GM18505 (cell line): ENCODE data around the gene TSHZ2.

Source experiments
- ATAC-seq: cut with Tn5 transposase; IDR thresholded peaks from one replicate; pipeline ENCODE4 v1.9.1; 2021; ENCODE audit not compliant: unreplicated experiment
- POLR2A ChIP-seq: IDR thresholded peaks from 4 replicates; pipeline ENCODE4 v1.6.1; 2011; ENCODE audit warnings: borderline replicate concordance; ENCODE audit not compliant: insufficient read depth, insufficient read length; ENCODE audit errors: extremely low read depth

The TSHZ2 gene

DNA sequence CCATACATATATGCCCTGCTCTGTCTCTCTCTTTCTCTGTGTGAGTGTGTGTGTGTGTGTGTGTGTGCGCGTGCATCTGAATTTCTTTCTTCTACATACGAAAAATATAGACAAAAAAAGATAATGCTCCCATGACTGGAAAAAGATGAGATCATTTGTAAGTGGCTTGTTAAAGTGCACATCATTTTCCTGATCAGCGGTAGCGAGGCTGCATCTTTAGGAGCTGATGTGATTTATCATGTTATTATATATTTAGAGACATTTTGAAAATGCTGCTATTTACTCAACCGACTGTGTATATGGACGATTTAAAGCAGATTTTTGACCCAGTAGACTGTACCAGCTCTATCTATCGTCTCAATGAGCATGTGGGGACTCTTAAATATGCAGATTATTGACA, 265.3 kb downstream of the TSHZ2 start:
- ATAC-seq: no peak
- TF ChIP-seq POLR2A: no peak

DNA sequence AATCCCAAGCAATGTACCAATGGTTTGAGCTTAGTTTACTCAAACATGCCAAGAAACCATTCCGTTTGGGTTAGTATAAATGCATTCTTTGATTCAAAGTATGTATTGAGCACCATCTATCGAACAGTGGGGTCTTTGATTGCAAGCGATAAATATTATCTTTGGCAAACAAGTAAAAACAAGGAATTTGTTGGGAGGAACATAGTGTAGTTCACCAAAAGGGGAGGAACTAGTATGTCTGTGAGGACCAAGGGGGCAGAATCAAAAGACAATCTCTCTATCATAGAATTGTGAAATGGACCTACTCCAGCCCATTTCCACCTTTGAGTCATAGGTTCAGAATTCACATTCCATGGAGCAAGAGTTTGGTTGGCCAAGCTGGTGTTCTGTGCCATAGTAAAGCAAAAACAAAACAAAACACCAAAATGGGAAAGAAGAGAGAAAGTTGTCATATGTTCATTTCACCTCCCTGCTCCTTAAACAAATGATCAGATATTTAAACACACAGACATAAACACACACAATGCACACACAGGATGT, 266.0 kb downstream of the TSHZ2 start:
- ATAC-seq: no peak
- TF ChIP-seq POLR2A: no peak

DNA sequence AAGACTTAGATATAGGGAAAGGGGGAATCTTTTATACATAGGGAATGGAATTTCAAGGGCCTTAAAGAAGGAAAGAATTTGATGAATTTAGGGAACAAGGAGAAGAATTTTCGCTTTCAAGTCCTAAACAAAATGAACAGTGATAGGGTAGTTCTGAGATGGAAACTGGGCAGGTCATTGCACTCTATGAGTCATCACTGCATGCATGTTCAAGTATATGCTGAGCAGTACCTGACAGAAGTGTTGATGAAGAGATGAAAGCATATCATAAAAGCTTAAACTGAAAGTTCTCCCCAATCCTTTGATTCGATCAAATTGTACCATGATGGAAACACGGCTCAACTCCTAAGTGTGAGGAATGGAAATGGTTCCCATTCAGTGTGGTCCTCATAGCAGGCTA, 271.0 kb downstream of the TSHZ2 start:
- no peak for ATAC-seq
- TF ChIP-seq POLR2A: no peak

DNA sequence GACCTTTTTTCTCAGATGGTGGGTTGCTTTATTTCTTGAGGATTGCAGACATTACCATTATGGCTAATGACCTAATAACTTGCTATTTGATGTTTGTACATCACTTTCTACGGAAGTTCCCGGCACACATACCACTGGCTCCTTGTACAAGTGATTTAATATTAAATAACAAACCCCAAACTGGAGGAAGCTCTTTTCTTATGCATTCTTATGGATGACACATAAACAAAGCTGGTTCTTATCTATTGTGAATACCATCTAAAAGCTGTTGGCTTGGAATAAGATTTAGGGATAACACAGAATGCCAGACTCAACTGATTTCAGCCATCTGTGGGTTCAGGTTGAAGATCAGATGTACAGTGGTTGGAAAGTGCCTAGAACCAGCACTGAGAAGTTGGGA, 272.6 kb downstream of the TSHZ2 start:
- no peak for TF ChIP-seq POLR2A

DNA sequence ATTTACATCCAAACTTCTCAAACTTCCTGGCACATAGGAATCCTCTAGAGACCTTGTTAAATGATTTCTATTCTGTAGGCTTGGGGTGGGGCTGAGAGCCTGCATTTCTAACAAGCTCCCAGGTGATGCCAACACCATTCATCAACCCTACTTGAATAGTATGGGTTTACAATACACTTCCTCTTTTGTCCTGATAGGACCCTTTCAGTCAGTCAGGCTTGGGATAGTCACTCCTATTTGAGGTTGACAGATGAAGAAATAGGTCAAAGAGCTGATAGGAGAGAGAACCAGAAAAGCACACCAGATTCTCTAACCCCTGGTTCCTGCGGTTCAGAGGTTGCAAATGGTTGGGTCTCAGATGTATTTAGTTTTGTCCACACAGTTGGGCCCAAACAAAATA, 273.4 kb downstream of the TSHZ2 start:
- no peak for TF ChIP-seq POLR2A
- ATAC-seq: no peak

More for the DNA sequence above, 272.6 kb downstream of the TSHZ2 start:
- ATAC-seq: no peak

DNA sequence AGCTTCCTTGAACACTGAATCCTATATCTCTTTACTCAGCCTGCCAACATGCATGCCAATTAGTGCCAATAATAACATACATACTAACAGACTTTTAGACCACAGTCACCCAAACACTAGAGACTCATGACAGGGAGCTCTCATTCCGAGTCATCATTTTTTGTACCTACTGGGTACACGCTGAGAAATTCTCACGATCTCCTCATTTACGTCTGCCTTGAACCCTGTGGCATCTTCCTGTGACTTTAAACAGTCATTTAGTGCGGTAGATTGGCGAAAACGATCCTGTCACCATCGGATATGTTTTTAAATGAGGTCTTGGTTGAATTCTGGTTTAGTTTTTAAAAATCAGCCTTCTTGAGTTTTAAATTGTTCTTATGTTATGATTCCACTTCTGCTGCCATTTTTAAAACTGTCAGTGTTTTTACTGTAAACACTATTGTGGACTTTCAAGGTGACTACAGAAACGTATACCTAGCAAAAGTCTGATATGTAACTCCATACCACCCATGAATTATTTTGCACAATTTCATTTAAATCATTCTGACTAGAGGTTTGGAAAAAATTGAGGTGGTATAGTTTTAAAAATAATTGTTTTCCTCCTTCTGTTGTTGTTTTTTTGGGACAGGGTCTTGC, 275.4 kb downstream of the TSHZ2 start:
- TF ChIP-seq POLR2A: no peak
- no peak for ATAC-seq

DNA sequence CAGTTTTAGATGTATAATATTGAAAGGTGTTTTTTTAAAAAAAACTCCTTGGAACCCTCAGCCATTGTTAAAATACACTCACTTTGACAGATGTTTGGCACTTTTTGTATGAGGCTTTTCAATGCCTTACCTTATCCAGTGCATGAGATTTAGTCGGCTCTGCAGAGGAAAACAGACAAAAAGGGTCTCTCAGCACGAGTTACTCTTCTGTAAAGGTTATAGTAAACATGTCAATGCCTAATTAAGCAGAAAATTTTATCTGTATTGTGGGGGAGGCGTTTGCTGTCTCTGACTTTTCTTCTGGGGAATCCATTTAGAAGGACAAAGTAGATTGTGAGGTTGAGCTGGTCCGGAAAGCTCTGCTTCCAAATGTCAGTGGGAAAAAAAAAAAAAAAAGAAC, 278.3 kb downstream of the TSHZ2 start:
- no peak for ATAC-seq
- TF ChIP-seq POLR2A: no peak

DNA sequence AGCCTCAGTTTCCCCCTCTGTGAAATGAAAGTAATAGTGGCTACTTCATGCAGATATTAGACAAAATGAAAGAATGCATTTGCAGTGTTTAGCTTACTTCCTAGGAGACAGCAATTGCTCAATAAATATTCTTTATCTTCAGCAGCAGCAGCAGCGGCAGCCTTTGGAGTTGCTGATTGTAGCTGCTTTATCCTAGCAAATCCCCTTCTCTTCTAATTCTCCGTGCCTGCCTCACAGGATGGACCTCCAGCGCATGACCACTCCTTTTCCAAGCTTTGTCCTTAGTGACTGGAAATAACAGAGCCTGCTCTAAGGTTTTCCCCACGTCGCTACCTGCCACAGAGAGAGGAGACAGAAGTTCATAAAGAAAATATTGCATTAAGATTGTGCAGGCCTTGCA, 279.8 kb downstream of the TSHZ2 start:
- no peak for TF ChIP-seq POLR2A
- ATAC-seq: no peak

DNA sequence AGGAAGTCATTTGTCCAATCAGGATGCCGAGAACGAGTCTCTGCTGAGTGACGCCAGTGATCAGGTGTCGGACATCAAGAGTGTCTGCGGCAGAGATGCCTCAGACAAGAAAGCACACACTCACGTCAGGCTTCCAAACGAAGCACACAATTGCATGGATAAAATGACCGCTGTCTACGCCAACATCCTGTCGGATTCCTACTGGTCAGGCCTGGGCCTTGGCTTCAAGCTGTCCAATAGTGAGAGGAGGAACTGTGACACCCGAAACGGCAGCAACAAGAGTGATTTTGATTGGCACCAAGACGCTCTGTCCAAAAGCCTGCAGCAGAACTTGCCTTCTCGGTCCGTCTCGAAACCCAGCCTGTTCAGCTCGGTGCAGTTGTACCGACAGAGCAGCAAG, 281.5 kb downstream of the TSHZ2 start:
- TF ChIP-seq POLR2A: no peak
- no peak for ATAC-seq

DNA sequence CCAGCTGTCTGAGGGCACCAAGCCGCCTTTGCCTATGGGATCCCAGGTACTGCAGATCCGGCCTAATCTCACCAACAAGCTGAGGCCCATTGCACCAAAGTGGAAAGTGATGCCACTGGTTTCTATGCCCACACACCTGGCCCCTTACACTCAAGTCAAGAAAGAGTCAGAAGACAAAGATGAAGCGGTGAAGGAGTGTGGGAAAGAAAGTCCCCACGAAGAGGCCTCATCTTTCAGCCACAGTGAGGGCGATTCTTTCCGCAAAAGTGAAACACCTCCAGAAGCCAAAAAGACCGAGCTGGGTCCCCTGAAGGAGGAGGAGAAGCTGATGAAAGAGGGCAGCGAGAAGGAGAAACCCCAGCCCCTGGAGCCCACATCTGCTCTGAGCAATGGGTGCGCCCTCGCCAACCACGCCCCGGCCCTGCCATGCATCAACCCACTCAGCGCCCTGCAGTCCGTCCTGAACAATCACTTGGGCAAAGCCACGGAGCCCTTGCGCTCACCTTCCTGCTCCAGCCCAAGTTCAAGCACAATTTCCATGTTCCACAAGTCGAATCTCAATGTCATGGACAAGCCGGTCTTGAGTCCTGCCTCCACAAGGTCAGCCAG, 283.0 kb downstream of the TSHZ2 start:
- ATAC-seq: no peak
- no peak for TF ChIP-seq POLR2A

DNA sequence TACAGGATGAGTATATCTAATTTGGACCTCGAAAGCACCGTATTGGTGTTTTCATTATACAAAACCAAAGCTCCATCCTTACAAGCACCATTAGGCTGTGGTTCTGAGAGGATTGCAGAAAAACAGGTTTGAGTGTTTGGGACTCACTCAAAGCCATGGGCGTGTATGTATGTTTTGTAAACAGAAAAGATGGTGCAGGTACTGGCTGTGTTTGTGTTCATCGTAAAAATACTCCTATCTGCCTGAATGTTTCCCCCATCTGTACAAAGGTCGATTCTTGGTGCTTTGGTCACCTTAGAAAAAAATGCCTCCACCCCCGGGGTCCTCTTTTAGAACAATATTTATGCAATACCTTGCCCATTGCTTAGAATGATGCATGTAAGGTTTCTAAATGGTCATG, 286.6 kb downstream of the TSHZ2 start:
- no peak for ATAC-seq
- no peak for TF ChIP-seq POLR2A

DNA sequence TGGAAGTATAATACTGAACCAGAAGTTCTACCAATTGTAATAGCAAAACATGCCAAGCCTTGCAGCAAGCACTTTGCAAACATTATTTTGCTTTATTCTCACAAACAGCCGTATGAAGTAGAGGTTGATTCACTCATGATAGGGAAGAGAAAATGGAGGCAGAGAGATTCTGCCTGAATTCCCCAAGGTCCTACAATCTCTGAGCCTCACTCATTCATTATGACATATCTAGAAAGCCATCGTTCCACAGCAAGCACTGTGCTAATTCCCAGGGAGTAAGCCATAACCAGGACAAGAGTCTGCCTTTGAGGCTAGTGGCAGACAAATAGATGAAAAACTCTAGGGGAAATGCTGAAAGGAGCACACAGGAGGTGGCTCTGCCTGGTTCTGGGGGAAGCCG, 288.0 kb downstream of the TSHZ2 start:
- TF ChIP-seq POLR2A: no peak
- ATAC-seq: no peak

DNA sequence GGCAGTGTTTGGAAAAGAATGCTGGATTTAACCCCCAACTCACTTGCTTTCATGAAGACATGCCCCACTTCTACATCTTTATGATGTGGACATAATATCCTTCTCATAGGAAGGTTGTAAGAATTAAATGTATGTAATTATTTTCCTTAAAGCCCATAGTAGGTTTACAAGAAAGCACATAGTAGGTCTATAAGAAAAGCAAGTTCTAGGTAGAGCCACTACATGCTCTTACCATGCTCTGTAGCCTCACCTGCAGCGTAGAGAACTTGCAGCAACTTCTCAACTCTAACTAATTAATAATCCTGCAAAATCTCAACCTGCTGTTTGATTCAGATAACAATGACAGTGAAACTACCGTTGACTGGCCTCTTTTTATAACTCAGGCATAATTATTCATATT, 288.4 kb downstream of the TSHZ2 start:
- no peak for TF ChIP-seq POLR2A
- no peak for ATAC-seq

DNA sequence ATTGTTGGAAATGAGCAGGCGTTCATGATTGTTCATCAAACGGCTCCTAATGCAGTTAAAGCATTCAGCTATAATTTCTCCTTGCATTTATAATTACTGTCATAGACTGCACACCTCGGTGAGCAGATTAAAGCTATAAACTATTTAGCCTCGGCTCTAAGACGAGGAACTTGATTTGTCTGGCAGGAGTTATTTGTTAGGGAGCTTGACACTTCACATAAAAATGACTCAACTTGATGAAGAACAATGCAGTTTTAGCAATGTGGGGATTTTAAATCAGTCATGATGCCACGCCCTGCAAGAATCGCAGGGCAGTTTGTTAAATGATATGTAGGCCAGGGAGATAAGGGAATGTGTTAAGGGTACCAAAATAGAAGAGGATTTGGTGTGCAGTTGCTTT, 290.2 kb downstream of the TSHZ2 start:
- ATAC-seq: no peak
- TF ChIP-seq POLR2A: no peak
